Suprapubic skin (tissue), 3 donors: ENCODE data around the gene CA14.

Source experiments
- POLR2A ChIP-seq, 2 donors: fragments of 450-650 bp; IDR thresholded peaks; one replicate each; pipeline ENCODE4 v1.6.1; 2017; ENCODE audit warnings: antibody characterized with exemption in 2 of 2, mild to moderate bottlenecking in 2 of 2, moderate library complexity in 2 of 2
- TF ChIP-seq, protein P1 (sequence below), 2 donors: fragments of 200-600 bp in 1 of 2; fragments of 450-650 bp in 1 of 2; sonication (generic) in 1 of 2; IDR thresholded peaks; one replicate each; pipeline ENCODE4 v1.5.1; 2016 to 2019; ENCODE audit warnings: antibody characterized with exemption in 2 of 2, mild to moderate bottlenecking in 1 of 2, moderate library complexity in 1 of 2

DNA sequence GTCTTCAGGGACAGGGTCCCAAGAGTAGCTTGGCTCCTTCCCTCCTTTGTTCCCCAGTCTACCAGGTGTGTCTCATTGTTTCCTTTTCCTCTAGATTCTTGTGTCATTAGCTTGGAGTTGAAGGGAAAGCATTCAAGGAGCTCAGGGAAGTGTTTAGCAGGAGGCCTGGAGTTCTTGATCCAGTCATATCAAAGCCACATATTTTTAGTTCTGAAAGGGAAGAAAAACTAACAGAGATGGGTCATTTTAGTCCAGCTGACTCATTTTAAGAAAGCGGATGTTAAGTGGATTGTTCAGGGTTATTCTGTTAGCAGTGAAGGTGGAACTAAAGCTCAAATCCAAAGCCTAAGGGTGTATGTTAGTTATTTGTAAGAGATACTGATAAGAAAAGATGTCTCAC is 15.7 kb downstream of the CA14 start:
- no peak for TF ChIP-seq POLR2A (IDR thresholded peaks at IDR 0.05)
- TF ChIP-seq, protein P1, sequence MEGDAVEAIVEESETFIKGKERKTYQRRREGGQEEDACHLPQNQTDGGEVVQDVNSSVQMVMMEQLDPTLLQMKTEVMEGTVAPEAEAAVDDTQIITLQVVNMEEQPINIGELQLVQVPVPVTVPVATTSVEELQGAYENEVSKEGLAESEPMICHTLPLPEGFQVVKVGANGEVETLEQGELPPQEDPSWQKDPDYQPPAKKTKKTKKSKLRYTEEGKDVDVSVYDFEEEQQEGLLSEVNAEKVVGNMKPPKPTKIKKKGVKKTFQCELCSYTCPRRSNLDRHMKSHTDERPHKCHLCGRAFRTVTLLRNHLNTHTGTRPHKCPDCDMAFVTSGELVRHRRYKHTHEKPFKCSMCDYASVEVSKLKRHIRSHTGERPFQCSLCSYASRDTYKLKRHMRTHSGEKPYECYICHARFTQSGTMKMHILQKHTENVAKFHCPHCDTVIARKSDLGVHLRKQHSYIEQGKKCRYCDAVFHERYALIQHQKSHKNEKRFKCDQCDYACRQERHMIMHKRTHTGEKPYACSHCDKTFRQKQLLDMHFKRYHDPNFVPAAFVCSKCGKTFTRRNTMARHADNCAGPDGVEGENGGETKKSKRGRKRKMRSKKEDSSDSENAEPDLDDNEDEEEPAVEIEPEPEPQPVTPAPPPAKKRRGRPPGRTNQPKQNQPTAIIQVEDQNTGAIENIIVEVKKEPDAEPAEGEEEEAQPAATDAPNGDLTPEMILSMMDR (IDR thresholded peaks at IDR 0.05) = no peak
